KOPT-K1 (cell line): Measurements from ENCODE around the gene POLR3K.
"Not testable (repeated sequence)": the region's sequence is repeated elsewhere in the genome, so short reads cannot be mapped to it uniquely, and the experiment has no call there.

Experiments used
- H3K27ac ChIP-seq: fragments of 200-600 bp; sonication (generic); 2 replicates; pipeline ENCODE4 v1.5.1; 2016; ENCODE audit warnings: antibody characterized with exemption, mild to moderate bottlenecking, low read depth, low read length; ENCODE audit not compliant: poor library complexity, severe bottlenecking
- H3K36me3 ChIP-seq: fragments of 200-600 bp; sonication (generic); 2 replicates; pipeline ENCODE4 v1.5.1; 2017; ENCODE audit warnings: antibody characterized with exemption, mild to moderate bottlenecking, low read length, moderate library complexity; ENCODE audit not compliant: insufficient read depth
- H3K9me3 ChIP-seq: fragments of 200-600 bp; sonication (generic); 2 replicates; pipeline ENCODE4 v1.5.1; 2017; ENCODE audit warnings: antibody characterized with exemption, low read length, mild to moderate bottlenecking; ENCODE audit not compliant: insufficient read depth, poor library complexity, severe bottlenecking

The POLR3K gene

GRCh38 chr16:62283-62967 is 9.0 kb upstream of the POLR3K start:
- H3K36me3 ChIP-seq = peaks cover 20% of the 10 kb centered on the region; the same call in 1 of the 2 replicates
- no peaks in the 10 kb centered on the region for H3K9me3 ChIP-seq
- no peak overlapping the region for H3K27ac ChIP-seq

GRCh38 chr16:61879-62281 is 8.5 kb upstream of the POLR3K start:
- Histone ChIP-seq H3K9me3 (no peaks in the 10 kb centered on the region), H3K27ac (no peak overlapping the region), H3K36me3 (peaks cover 25% of the 10 kb centered on the region; the same call in 1 of the 2 replicates)

GRCh38 chr16:60929-61878 is 7.8 kb upstream of the POLR3K start:
- H3K27ac ChIP-seq = no peak overlapping the region
- peaks cover 32% of the 10 kb centered on the region for H3K36me3 ChIP-seq
- no peaks in the 10 kb centered on the region for H3K9me3 ChIP-seq

- H3K9me3 ChIP-seq = no peaks in the 10 kb centered on the region
Observed at GRCh38 chr16:60166-60565, 6.8 kb upstream of the POLR3K start.

DNA sequence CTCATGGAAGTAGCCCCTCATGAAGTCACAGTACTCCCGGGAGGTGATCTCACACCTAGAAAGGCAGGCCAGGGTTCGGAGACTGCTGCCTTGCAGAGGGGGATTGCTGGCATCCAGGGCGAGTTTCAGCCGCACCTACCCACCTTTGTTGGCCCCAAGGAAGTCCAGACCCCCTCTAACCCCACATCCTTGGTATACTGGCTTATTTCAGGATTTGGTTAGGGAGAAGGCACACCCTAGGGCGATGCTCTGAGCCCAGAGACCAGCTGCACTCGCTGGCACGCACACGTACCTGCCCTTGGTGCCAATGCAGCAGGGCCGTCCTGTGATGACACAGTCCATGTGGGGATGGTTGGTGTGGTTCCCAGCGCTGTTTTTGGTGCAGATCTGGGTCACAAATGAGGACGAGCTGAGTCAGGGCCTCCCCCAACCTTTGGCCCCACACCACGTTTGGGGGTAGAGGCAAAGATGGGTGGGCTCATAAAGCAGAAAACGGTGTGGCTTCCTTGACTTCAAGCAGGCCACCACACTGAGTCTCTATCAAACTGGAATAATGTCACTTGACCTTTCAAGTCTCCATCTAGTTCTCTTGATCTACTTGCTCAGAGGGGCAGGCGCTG is 6.1 kb upstream of the POLR3K start:
- Histone ChIP-seq H3K9me3 (no peaks in the 10 kb centered on the region), H3K27ac (no peak overlapping the region), H3K36me3 (peaks cover 43% of the 10 kb centered on the region)

More at GRCh38 chr16:60166-60565, 6.8 kb upstream of the POLR3K start:
- peaks cover 42% of the 10 kb centered on the region for H3K36me3 ChIP-seq
- no peak overlapping the region for H3K27ac ChIP-seq

- Histone ChIP-seq H3K36me3 (peaks cover 43% of the 10 kb centered on the region), H3K9me3 (no peaks in the 10 kb centered on the region), H3K27ac (no peak overlapping the region)
Observed at GRCh38 chr16:58491-59439, 5.4 kb upstream of the POLR3K start.

- Histone ChIP-seq H3K27ac (no peak overlapping the region), H3K36me3 (peaks cover 43% of the 10 kb centered on the region)
Observed at GRCh38 chr16:57711-58110, 4.3 kb upstream of the POLR3K start.

GRCh38 chr16:56231-56927 is 3.0 kb upstream of the POLR3K start:
- H3K36me3 ChIP-seq = peaks cover 47% of the 10 kb centered on the region
- no peaks in the 10 kb centered on the region for H3K9me3 ChIP-seq
- H3K27ac ChIP-seq = no peak overlapping the region

More at GRCh38 chr16:57711-58110, 4.3 kb upstream of the POLR3K start:
- no peaks in the 10 kb centered on the region for H3K9me3 ChIP-seq

DNA sequence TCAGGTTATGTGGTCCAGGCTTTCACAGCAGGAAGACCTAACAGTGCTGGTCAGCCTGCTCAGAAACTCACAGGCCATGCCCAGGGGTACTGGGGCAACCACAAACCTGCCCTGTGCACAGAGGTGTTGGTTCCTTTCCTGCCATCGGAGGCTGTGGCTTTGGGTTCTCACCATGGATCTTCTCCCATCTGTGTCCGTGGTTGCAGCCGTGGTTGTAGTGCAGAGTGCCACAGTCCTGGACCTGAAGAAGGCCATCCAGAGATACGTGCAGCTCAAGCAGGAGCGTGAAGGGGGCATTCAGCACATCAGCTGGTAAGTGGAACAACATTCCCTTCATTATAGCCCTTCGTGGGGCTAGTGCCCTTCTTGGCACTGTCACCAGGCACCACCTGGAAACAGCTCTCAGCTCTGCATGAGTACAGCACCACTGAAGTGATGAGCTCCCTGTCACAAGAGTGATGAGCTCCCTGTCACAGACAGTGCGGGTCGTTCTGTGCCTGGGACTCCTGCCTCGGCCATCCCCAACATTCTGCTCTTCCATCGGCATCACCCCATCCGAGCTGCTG is 2.2 kb upstream of the POLR3K start:
- H3K27ac ChIP-seq = no peak overlapping the region
- H3K36me3 ChIP-seq = peaks cover 54% of the 10 kb centered on the region
- H3K9me3 ChIP-seq = no peaks in the 10 kb centered on the region

DNA sequence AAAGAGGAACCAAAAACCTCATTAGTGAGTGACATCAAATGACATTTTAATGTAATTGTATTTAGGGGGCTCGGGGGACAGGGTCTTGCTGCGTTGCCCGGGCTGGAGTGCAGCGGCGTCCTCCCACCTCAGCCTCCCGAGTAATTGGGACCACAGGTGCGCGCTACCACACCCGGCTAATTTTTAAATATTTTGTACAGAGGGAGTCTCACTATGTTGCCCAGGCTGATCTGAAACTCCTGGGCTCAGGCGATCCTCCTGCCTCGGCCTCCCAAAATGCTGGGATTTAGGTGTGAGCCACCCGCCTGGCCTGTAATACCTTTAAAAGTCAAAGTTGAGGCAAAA is 801 bp upstream of the POLR3K start:
- Histone ChIP-seq H3K9me3 (no peaks in the 10 kb centered on the region), H3K27ac (peak overlapping the region; percentile 78), H3K36me3 (peaks cover 66% of the 10 kb centered on the region)

DNA sequence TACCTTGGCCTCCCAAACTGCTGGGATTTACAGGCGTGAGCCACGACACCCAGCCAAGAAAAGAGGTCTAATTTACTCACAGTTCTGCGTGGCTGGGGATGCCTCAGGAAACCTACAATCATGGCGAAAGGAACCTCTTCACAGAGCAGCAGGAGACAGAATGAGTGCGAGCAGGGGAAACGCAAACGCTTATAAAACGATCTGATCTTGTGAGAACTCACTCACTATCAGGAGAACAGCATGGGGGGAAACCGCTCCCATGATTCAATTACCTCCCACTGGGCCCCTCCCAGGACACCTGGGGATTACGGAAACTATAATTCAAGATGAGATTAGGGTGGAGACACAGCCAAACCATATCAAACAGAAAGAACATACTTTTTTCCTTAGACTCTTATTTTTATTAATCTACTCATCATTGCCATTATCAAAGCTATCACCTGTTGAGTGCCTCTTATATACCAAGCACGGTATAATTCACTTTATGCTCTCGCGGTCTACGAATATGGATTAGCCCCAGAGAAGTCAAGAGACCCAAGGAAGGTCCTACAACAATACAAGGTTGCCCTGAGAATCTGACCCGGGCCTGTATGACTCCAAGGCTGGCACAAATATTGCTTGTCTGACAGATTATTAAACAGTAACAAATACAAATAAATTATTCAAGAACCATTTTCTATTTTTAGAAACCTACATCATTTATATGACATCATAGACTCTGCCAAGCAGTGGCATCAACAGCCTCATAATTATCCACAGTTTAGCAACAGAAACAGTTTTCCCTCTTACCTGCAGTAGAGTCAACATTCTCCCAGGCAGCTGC is 2.4 kb downstream of the POLR3K start:
- no peaks in the 10 kb centered on the region for H3K9me3 ChIP-seq
- no peak overlapping the region for H3K27ac ChIP-seq
- peaks cover 64% of the 10 kb centered on the region for H3K36me3 ChIP-seq

DNA sequence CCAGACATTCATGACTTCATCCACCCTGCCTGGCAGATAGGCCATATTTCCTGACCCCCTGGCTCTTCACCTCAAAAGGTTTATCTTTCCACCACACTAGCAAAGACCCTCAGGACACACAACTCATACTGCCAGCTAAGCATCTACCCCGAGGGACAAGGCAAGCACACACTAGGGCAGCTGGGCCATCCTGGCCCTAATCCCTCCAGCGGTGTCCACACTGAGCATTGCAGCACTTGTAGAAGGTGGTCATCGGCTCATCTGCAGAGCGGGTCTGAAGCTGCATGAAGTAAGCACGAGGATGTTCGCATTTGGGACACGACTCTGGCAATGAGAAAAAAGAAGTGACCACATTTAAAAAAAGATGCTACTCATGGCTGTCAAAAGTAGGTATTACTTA is 6.2 kb downstream of the POLR3K start:
- peaks cover 91% of the 10 kb centered on the region for H3K36me3 ChIP-seq
- H3K9me3 ChIP-seq = no peaks in the 10 kb centered on the region
- no peak overlapping the region for H3K27ac ChIP-seq

DNA sequence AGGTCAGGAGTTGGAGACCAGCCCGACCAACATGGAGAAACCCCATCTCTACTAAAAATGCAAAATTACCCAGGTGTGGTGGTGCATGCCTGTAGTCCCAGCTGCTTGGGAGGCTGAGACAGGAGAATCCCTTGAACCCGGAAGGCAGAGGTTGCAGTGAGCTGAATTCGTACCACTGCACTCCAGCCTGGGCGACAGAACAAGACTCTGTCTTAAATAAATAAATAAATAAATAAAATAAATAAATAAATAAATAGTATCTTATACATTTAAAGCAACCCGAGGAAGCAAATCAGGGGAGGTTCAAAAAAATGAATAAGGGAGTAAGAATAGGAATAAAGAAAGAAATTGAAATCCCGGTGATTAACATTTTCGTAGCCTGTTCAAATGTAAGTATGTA is 6.9 kb downstream of the POLR3K start:
- peaks cover 96% of the 10 kb centered on the region for H3K36me3 ChIP-seq
- H3K27ac ChIP-seq, H3K9me3 ChIP-seq: not testable (repeated sequence)
